Measurements from ENCODE around the gene FOXI1. TPM values are rescaled to one million over a fixed set of nuclear protein-coding genes. Genes with fewer than 3 reads are reported as not detected.

Gene FOXI1
- total RNA-seq, 1 experiment from 2014 or later, result not detected

DNA sequence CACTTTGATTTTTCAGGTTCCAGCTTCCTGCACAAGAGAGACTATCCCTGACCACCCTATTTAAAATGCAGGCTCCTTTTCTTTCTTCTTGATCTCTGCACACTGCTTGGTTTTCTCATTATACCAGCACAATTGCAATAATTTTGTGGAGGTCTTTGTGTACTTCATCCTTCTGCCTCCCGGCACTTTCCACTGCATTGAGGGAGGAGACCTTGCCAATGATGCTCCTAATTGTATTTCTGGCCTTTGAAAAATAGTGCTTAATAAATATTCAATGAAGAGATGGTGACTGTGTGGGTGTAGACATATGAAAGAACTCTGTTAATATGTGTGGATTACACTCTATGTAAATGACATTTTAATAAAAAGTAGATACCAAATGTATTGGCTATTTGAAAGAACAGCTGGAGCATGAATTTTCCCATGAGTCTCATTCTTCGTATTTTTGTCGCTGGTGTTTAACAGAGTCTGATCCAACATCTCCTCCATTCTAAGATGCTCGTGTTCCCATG is 42.1 kb downstream of the FOXI1 start:
- ChIA-PET CTCF (no interaction called here), POLR2A (ENCODE audit: unreplicated experiment) (no interaction called here)
- Histone ChIP-seq H3K9me3 (ENCODE audit: insufficient read depth, low read depth) (no peaks in the 10 kb centered on the region), H2AFZ (no peak overlapping the region), H3K4me3 (no peak overlapping the region), H3K27me3 (ENCODE audit: insufficient read depth, low read depth) (no peaks in the 10 kb centered on the region), H4K20me1 (ENCODE audit: insufficient read depth) (no peaks in the 10 kb centered on the region), H3K36me3 (ENCODE audit: low read depth) (no peaks in the 10 kb centered on the region), H3K4me1 (replicated peaks; ENCODE audit: insufficient read depth) (peaks cover 26% of the 10 kb centered on the region), H3K4me2 (no peak overlapping the region), H3K27ac (no peak overlapping the region), H3K9me2 (ENCODE audit: insufficient read depth) (no peaks in the 10 kb centered on the region), H3K79me2 (ENCODE audit: low read depth) (no peaks in the 10 kb centered on the region), H3F3A (ENCODE audit: insufficient read depth, low read depth) (peaks cover 28% of the 10 kb centered on the region)
- TF ChIP-seq, protein P1, sequence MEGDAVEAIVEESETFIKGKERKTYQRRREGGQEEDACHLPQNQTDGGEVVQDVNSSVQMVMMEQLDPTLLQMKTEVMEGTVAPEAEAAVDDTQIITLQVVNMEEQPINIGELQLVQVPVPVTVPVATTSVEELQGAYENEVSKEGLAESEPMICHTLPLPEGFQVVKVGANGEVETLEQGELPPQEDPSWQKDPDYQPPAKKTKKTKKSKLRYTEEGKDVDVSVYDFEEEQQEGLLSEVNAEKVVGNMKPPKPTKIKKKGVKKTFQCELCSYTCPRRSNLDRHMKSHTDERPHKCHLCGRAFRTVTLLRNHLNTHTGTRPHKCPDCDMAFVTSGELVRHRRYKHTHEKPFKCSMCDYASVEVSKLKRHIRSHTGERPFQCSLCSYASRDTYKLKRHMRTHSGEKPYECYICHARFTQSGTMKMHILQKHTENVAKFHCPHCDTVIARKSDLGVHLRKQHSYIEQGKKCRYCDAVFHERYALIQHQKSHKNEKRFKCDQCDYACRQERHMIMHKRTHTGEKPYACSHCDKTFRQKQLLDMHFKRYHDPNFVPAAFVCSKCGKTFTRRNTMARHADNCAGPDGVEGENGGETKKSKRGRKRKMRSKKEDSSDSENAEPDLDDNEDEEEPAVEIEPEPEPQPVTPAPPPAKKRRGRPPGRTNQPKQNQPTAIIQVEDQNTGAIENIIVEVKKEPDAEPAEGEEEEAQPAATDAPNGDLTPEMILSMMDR (conservative IDR thresholded peaks at IDR 0.05), result no peak
- no peak for TF ChIP-seq EZH2 (IDR thresholded peaks at IDR 0.05; ENCODE audit: low read depth)
- BruUV-seq (replicated peaks), result no TSS peak
- no peak for DNase-seq
- intact Hi-C loops (cut with micrococcal nuclease; ENCODE audit: unreplicated experiment), result no loop called here

DNA sequence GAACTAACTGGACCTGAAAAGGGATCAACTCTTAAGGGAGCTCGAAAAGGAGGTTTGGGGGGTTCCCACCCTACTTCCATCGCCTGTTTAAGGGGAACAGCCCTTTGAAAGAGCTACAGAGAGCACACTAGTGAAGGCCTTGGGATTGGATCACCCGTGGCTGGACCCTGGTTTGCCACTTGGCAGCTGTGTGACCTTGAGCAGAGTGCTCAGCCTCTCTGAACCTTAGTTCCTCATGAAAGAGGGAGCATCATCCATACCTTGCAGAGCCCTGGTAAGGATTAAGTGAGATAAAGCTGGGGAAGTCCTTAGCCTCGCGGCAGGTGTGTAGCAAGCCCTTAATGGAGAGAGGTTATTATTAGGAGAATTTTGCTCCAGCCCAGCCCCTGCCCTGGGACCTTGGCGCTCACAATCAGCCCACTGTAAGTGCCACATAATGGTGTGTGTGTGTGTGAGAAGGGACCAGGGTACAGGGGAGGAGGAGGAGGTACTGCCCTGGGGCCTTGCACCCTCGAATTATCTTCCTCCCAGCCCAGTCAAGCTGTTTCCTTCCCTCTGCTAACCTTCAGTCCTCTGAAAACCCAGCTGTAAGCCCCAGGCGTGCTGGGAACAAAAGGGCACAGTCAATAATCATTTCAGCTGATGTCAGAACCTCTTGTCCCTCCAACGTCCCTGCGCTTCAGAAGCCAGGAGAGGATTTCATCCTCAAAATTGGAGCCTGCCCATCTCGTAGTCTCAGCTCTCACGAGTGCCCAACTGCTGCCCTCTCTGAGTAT is 42.9 kb downstream of the FOXI1 start:
- no peak overlapping the region for H3K4me3 ChIP-seq
- H3K4me2 ChIP-seq, result no peak overlapping the region
- no peaks in the 10 kb centered on the region for H4K20me1 ChIP-seq (ENCODE audit: insufficient read depth)
- no peak overlapping the region for H2AFZ ChIP-seq
- ChIA-PET CTCF (no interaction called here), POLR2A (ENCODE audit: unreplicated experiment) (no interaction called here)
- no peaks in the 10 kb centered on the region for H3K36me3 ChIP-seq (ENCODE audit: low read depth)
- TF ChIP-seq, protein P1 (conservative IDR thresholded peaks at IDR 0.05), result no peak
- TF ChIP-seq EZH2 (IDR thresholded peaks at IDR 0.05; ENCODE audit: low read depth), result no peak
- H3K79me2 ChIP-seq (ENCODE audit: low read depth), result no peaks in the 10 kb centered on the region
- H3K9me3 ChIP-seq (ENCODE audit: insufficient read depth, low read depth), result no peaks in the 10 kb centered on the region
- H3K27me3 ChIP-seq (ENCODE audit: insufficient read depth, low read depth), result no peaks in the 10 kb centered on the region
- no peak for DNase-seq
- no peak overlapping the region for H3K27ac ChIP-seq
- peaks cover 35% of the 10 kb centered on the region for H3F3A ChIP-seq (ENCODE audit: insufficient read depth, low read depth)
- peaks cover 34% of the 10 kb centered on the region for H3K4me1 ChIP-seq (replicated peaks; ENCODE audit: insufficient read depth)
- intact Hi-C loops (cut with micrococcal nuclease; ENCODE audit: unreplicated experiment), result no loop called here
- BruUV-seq (replicated peaks), result no TSS peak
- no peaks in the 10 kb centered on the region for H3K9me2 ChIP-seq (ENCODE audit: insufficient read depth)

DNA sequence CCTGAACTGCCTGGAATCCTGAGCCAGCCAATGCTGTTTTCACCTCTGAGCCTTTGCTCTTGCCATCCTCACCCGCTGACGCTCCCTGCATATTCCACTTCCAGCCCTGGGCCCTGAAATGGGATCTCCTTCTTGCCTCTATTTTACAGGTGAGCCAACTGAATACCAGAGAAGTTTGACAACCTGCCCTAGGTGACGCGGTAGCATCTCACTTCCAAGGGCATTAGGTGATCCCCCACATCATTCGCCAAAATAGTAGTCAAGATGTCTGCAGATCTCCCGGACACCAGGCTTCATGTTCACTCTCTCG is 43.5 kb downstream of the FOXI1 start:
- POLR2A ChIA-PET (ENCODE audit: unreplicated experiment), result no interaction called here
- intact Hi-C loops (cut with micrococcal nuclease; ENCODE audit: unreplicated experiment), result no loop called here

More for the DNA sequence above, 43.5 kb downstream of the FOXI1 start:
- no peak for DNase-seq
- no peak overlapping the region for H2AFZ ChIP-seq
- TF ChIP-seq, protein P1 (conservative IDR thresholded peaks at IDR 0.05), result no peak
- TF ChIP-seq EZH2 (IDR thresholded peaks at IDR 0.05; ENCODE audit: low read depth), result no peak
- no peak overlapping the region for H3K4me3 ChIP-seq
- no peaks in the 10 kb centered on the region for H4K20me1 ChIP-seq (ENCODE audit: insufficient read depth)
- CTCF ChIA-PET, result no interaction called here
- peaks cover 39% of the 10 kb centered on the region for H3K4me1 ChIP-seq (replicated peaks; ENCODE audit: insufficient read depth)
- no peaks in the 10 kb centered on the region for H3K27me3 ChIP-seq (ENCODE audit: insufficient read depth, low read depth)
- no peaks in the 10 kb centered on the region for H3K9me2 ChIP-seq (ENCODE audit: insufficient read depth)
- no peak overlapping the region for H3K4me2 ChIP-seq
- BruUV-seq (replicated peaks), result no TSS peak
- H3K36me3 ChIP-seq (ENCODE audit: low read depth), result no peaks in the 10 kb centered on the region
- no peaks in the 10 kb centered on the region for H3K79me2 ChIP-seq (ENCODE audit: low read depth)
- peaks cover 35% of the 10 kb centered on the region for H3F3A ChIP-seq (ENCODE audit: insufficient read depth, low read depth)
- no peaks in the 10 kb centered on the region for H3K9me3 ChIP-seq (ENCODE audit: insufficient read depth, low read depth)
- no peak overlapping the region for H3K27ac ChIP-seq
